ENCODE data around the gene PUM2.

DNA sequence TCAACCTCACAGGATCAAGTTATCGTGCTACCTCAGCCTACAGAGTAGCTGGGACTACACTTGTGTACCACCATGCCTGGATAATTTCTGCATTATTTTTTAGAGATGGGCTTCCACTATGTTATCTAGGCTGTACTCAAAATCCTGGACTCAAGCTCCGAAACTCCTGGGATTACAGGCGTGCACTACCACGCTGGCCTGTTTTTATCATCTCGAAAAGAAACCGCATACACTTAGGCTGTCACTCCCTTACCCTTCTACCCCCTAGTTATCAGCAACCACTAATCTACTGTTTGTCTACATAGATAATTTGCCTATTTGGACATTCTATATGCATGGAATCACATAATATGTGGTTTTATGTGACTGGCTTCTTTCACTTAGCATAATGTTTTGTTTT is 8.5 kb upstream of the PUM2 start:
- TF ChIP-seq POLR2AphosphoS5 (IDR thresholded peaks at IDR 0.05; ENCODE audit: borderline replicate concordance, low read depth, low read length) (no peak), EZH2 (IDR thresholded peaks at IDR 0.05) (no peak), FOXP2 (optimal IDR thresholded peaks at IDR 0.05; ENCODE audit: control extremely low read depth, extremely low read length, insufficient read depth) (no peak)
